CD4-positive, alpha-beta T cell treated with Interleukin-1 beta for 1 hour (primary cell): ENCODE data around the gene DENND5B.

Source experiments
- DNase-seq, 2 donors: peaks; one replicate each; pipeline ENCODE4 v3.0.0-alpha.2; 2020 to 2022

Gene DENND5B

GRCh38 chr12:31368666-31369361 lies 222.1 kb downstream of the DENND5B start:
- DNase-seq: no peak

GRCh38 chr12:31366104-31366621 lies 224.8 kb downstream of the DENND5B start:
- DNase-seq: no peak

GRCh38 chr12:31363831-31364230 lies 227.1 kb downstream of the DENND5B start:
- no peak for DNase-seq

GRCh38 chr12:31363416-31363809 lies 227.5 kb downstream of the DENND5B start:
- no peak for DNase-seq

- DNase-seq: peak; percentile 11 to 12
Observed at GRCh38 chr12:31362759-31363415, 228.0 kb downstream of the DENND5B start.

- no peak for DNase-seq
Observed at GRCh38 chr12:31362115-31362758, 228.7 kb downstream of the DENND5B start.

- DNase-seq: no peak
Observed at GRCh38 chr12:31361730-31362114, 229.2 kb downstream of the DENND5B start.

- DNase-seq: no peak
Observed at GRCh38 chr12:31355747-31356107, 235.2 kb downstream of the DENND5B start.

- DNase-seq: no peak
Observed at GRCh38 chr12:31353750-31354708, 236.9 kb downstream of the DENND5B start.

GRCh38 chr12:31346267-31346666 lies 244.7 kb downstream of the DENND5B start:
- DNase-seq: no peak

GRCh38 chr12:31343139-31343538 lies 247.8 kb downstream of the DENND5B start:
- no peak for DNase-seq

- no peak for DNase-seq
Observed at GRCh38 chr12:31342286-31342685, 248.7 kb downstream of the DENND5B start.

GRCh38 chr12:31339831-31340622 lies 250.9 kb downstream of the DENND5B start:
- DNase-seq: no peak

GRCh38 chr12:31337952-31338351 lies 253.0 kb downstream of the DENND5B start:
- no peak for DNase-seq
